Keratinocyte (primary cell): ENCODE data around the gene SDK1. TPM values are rescaled to one million over a fixed set of nuclear protein-coding genes. Genes with fewer than 3 reads are reported as not detected.

Experiments
- DNase-seq: peaks from one replicate; pipeline ENCODE4 v3.0.0-alpha.2; 2011; ENCODE audit warnings: low read depth, missing footprints, low spot score
- FAIRE-seq: peaks from 2 replicates; lab custom pipeline; 2011; peaks lifted over from hg19 to GRCh38; lab: Jason Lieb, UNC
- H2AFZ ChIP-seq: 2 replicates; pipeline ENCODE4 v1.6.0; 2012; ENCODE audit warnings: low read length, control low read depth, inconsistent platforms; ENCODE audit not compliant: control insufficient read depth
- H3K27ac ChIP-seq: 2 replicates; pipeline ENCODE4 v1.5.1; 2011; ENCODE audit warnings: low read length; ENCODE audit not compliant: control insufficient read depth, insufficient read depth
- H3K27me3 ChIP-seq: 3 replicates; pipeline ENCODE4 v1.6.0; 2011; ENCODE audit warnings: low read length; ENCODE audit not compliant: control insufficient read depth, insufficient read depth; ENCODE audit errors: extremely low read depth
- H3K36me3 ChIP-seq, 2 experiments: 2 replicates in 1 of 2; 3 replicates in 1 of 2; pipeline ENCODE4 v1.5.1; 2011; ENCODE audit warnings: low read length in 2 of 2, mild to moderate bottlenecking in 1 of 2; ENCODE audit not compliant: control insufficient read depth in 2 of 2, insufficient read depth in 2 of 2; ENCODE audit errors: extremely low read depth in 1 of 2
- H3K4me1 ChIP-seq: 3 replicates; pipeline ENCODE4 v1.5.1; 2011; ENCODE audit warnings: low read length; ENCODE audit not compliant: control insufficient read depth, insufficient read depth; ENCODE audit errors: extremely low read depth
- H3K4me2 ChIP-seq: 3 replicates; pipeline ENCODE4 v1.6.0; 2011; ENCODE audit warnings: low read depth, low read length; ENCODE audit not compliant: control insufficient read depth, insufficient read depth; ENCODE audit errors: extremely low read depth
- H3K4me3 ChIP-seq, 3 experiments: fragments of 200-600 bp in 1 of 3; sonication (generic) in 1 of 3; 2 replicates in 2 of 3; 3 replicates in 1 of 3; pipeline ENCODE4 v1.5.1; 2011 to 2016; ENCODE audit warnings: low read length in 3 of 3, mild to moderate bottlenecking in 3 of 3, control low read depth in 2 of 3, inconsistent platforms in 1 of 3, low read depth in 1 of 3, mixed read lengths in 1 of 3, mixed run types in 1 of 3, moderate library complexity in 1 of 3; ENCODE audit not compliant: control insufficient read depth in 2 of 3, insufficient read depth in 2 of 3; ENCODE audit errors: extremely low read depth in 1 of 3
- H3K79me2 ChIP-seq: 2 replicates; pipeline ENCODE4 v1.6.0; 2012; ENCODE audit warnings: low read length; ENCODE audit not compliant: control insufficient read depth, insufficient read depth
- H3K9ac ChIP-seq: 3 replicates; pipeline ENCODE4 v1.6.0; 2011; ENCODE audit warnings: low read length; ENCODE audit not compliant: control insufficient read depth, insufficient read depth; ENCODE audit errors: extremely low read depth
- H3K9me1 ChIP-seq: 3 replicates; pipeline ENCODE4 v1.6.0; 2011; ENCODE audit warnings: low read length; ENCODE audit not compliant: control insufficient read depth, insufficient read depth; ENCODE audit errors: extremely low read depth
- H3K9me3 ChIP-seq: 2 replicates; pipeline ENCODE4 v1.5.1; 2012; ENCODE audit warnings: low read depth, low read length; ENCODE audit not compliant: control insufficient read depth
- H4K20me1 ChIP-seq: 3 replicates; pipeline ENCODE4 v1.6.0; 2011; ENCODE audit warnings: low read length; ENCODE audit not compliant: control insufficient read depth, insufficient read depth; ENCODE audit errors: extremely low read depth
- CTCF ChIP-seq, 3 experiments: IDR thresholded peaks in 1 of 3; conservative IDR thresholded peaks in 1 of 3; optimal IDR thresholded peaks in 1 of 3; 2 replicates in 2 of 3; 3 replicates in 1 of 3; pipeline versions ENCODE3 to v1.5.1; 2011; ENCODE audit warnings: low read length in 3 of 3, mild to moderate bottlenecking in 3 of 3, moderate library complexity in 2 of 3, control low read depth in 1 of 3, inconsistent platforms in 1 of 3; ENCODE audit not compliant: insufficient read depth in 2 of 3; ENCODE audit errors: extremely low read depth in 1 of 3
- EZH2 ChIP-seq: IDR thresholded peaks from one replicate; pipeline ENCODE4 v1.6.1; 2012; ENCODE audit warnings: inconsistent platforms, mild to moderate bottlenecking, low read length, moderate library complexity
- dilution Hi-C: fragments of 300-500 bp; cut with MboI; formaldehyde crosslinking; loops from one replicate; pipeline ENCODE4 v1.7.0; 2020; ENCODE audit warnings: low sequenced_read_pairs; ENCODE audit not compliant: extremely low pct_ligation_motif_present
- polyA plus RNA-seq, 5 experiments: library from polyadenylated mRNA; depleted of rRNA in 3 of 5; stranded (reverse) in 3 of 5; stranded (forward) in 1 of 5; unstranded in 1 of 5; fragments of >200 nt; gene quantifications; 1 replicate in 1 of 5; 2 replicates in 3 of 5; 3 replicates in 1 of 5; pipeline versions ENCODE4 v1.2.1 to v1.2.3, GENCODE V29; 2011 to 2012; ENCODE audit warnings: missing spikeins in 2 of 5, low read depth in 1 of 5, low replicate concordance in 1 of 5

The SDK1 gene
- polyA plus RNA-seq, 1 donor (not counting 4 experiments of a cell fraction or from before 2014, with no cell fraction given) = 0.66 TPM

- Histone ChIP-seq H3K27ac (no peak overlapping the region), H3K4me2 (no peak overlapping the region), H3K4me1 (no peaks in the 10 kb centered on the region), H3K9me1 (no peaks in the 10 kb centered on the region), H4K20me1 (no peaks in the 10 kb centered on the region), H2AFZ (no peak overlapping the region), H3K9ac (no peak overlapping the region), H3K4me3 (no peak overlapping the region), H3K27me3 (no peaks in the 10 kb centered on the region), H3K79me2 (no peaks in the 10 kb centered on the region), H3K36me3 (no peaks in the 10 kb centered on the region), H3K9me3 (no peaks in the 10 kb centered on the region)
- no peak for TF ChIP-seq EZH2
- no peak for TF ChIP-seq CTCF (optimal IDR thresholded peaks at IDR 0.05 in 1 of 3, IDR thresholded peaks at IDR 0.05 in 1 of 3, conservative IDR thresholded peaks at IDR 0.05 in 1 of 3; ENCODE audit: extremely low read depth in 1 of 3, insufficient read depth in 2 of 3, low read length in 3 of 3)
- FAIRE-seq (no peak), DNase-seq (no peak)
- dilution Hi-C loops = no loop called here
These were observed 251.4 kb downstream of the SDK1 start for GRCh38 chr7:3552499-3552898.

GRCh38 chr7:3558400-3558799, 257.3 kb downstream of the SDK1 start:
- H3K36me3 ChIP-seq = no peaks in the 10 kb centered on the region
- no peak overlapping the region for H3K4me2 ChIP-seq
- no peaks in the 10 kb centered on the region for H3K9me3 ChIP-seq
- H3K9me1 ChIP-seq = no peaks in the 10 kb centered on the region
- TF ChIP-seq EZH2 (no peak), CTCF (optimal IDR thresholded peaks at IDR 0.05 in 1 of 3, IDR thresholded peaks at IDR 0.05 in 1 of 3, conservative IDR thresholded peaks at IDR 0.05 in 1 of 3; ENCODE audit: extremely low read depth in 1 of 3, insufficient read depth in 2 of 3, low read length in 3 of 3) (no peak)
- dilution Hi-C loops = no loop called here
- DNase-seq (no peak), FAIRE-seq (no peak)
- no peak overlapping the region for H3K4me3 ChIP-seq
- no peaks in the 10 kb centered on the region for H3K79me2 ChIP-seq
- H3K27me3 ChIP-seq = no peaks in the 10 kb centered on the region
- peaks cover 2% of the 10 kb centered on the region for H3K4me1 ChIP-seq
- H4K20me1 ChIP-seq = no peaks in the 10 kb centered on the region
- no peak overlapping the region for H2AFZ ChIP-seq
- no peak overlapping the region for H3K9ac ChIP-seq
- no peak overlapping the region for H3K27ac ChIP-seq
